Left colon (tissue), 2 donors: ENCODE results near the gene OSBPL5. TPM values are rescaled to one million over a fixed set of nuclear protein-coding genes. Genes with fewer than 3 reads are reported as not detected.
A peak's percentile ranks its signal among the peaks of the same experiment; 100 is the strongest.
"Not testable (repeated sequence)": the region's sequence is repeated elsewhere in the genome, so short reads cannot be mapped to it uniquely, and the experiment has no call there.

Experiments
- ATAC-seq: fragments of 200-7000 bp; cut with Tn5 transposase; one replicate; pipeline ENCODE4 v1.9.1; 2020; ENCODE audit warnings: mild to moderate bottlenecking, moderate library complexity
- DNase-seq, 2 donors: peaks; one replicate each; pipeline ENCODE4 v3.0.0-alpha.2; 2020
- intact Hi-C, 2 donors: fragments of 100-400 bp; cut with DNase I in 1 of 2; cut with micrococcal nuclease in 1 of 2; formaldehyde crosslinking; loops; one replicate each; pipeline versions ENCODE4 v1.11.2 to v1.14.0; 2022; cut with DNase I, micrococcal nuclease
- total RNA-seq, 2 donors: library from RNA; stranded (reverse); fragmentation: NEBNext Ultra II Directional; extraction: Animal tissue kit (Norgen Biotek cat#: 25700); gene quantifications; one replicate each; pipeline ENCODE4 v1.2.1, GENCODE V29; 2021
- donor health status: DM: no; HTN: no; CAD: no.
- donor health status: DM: yes; HTN: yes; CAD: no.

OSBPL5 gene
- total RNA-seq, 2 donors from 2014 or later: 36.8 to 48.7 TPM

DNA sequence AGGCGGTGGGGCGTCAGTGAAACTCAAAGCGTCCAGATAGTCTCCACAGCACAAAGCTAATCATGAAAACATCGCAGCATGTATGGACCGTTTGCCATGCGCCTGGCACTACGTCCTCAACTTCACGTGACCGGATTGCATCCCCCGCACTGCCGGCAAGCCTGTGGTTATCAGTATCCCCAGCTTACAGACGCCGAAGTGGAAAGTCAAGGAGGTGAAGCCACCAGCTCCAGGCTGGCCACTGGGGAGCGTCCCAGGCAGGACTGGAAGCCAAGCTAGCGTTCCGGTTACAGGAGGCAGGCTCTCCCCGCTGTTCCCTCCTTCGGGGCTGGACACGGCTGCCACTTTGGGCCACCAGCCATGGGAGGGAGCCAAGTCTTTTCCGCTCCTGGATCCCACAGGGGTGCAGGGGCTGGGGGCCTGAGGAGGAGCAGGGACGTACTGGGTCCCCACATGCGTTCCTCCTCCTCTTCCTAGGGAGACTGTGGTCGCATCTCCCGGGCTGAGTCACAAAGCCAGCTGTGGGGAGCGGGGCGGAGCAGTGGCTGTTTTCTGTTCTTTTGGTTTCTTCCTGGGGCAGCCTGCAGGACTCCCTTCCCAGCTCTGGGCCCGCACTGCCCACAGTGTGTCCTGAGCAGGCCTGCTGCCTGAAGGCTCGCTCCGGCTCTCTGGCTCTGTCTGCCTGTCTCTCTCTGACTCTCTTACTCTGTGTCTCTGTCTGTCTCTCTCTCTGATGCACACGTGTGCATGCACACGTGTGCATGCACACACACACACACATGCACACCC, 4.3 kb upstream of the OSBPL5 start:
- ATAC-seq (peak; percentile 7), DNase-seq (peak in 1 of 2 donors; percentile 29)
- intact Hi-C loops: no loop called here

DNA sequence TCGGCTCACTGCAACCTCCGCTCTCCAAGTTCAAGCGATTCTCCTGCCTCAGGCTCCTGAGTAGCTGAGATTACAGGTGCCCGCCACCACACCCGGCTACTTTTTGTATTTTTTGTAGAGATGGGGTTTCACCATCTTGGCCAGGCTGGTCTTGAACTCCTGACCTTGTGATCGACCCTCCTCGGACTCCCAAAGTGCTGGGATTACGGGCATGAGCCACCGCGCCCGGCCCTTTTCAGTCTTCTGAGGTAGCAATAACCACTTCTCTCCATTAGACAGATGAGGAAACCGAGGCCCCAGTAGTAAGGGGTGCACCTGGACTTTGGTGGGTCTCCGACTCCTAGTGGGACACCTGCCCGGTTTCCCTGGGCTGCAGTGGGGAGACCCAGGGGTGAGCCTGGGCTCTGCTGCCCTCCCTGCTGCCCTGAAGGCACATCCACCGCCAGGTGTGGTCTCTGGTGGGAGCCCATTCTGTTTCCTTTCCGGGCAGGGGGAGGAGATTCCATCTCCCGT, 3.7 kb upstream of the OSBPL5 start:
- ATAC-seq, intact Hi-C loops, DNase-seq: not testable (repeated sequence)

DNA sequence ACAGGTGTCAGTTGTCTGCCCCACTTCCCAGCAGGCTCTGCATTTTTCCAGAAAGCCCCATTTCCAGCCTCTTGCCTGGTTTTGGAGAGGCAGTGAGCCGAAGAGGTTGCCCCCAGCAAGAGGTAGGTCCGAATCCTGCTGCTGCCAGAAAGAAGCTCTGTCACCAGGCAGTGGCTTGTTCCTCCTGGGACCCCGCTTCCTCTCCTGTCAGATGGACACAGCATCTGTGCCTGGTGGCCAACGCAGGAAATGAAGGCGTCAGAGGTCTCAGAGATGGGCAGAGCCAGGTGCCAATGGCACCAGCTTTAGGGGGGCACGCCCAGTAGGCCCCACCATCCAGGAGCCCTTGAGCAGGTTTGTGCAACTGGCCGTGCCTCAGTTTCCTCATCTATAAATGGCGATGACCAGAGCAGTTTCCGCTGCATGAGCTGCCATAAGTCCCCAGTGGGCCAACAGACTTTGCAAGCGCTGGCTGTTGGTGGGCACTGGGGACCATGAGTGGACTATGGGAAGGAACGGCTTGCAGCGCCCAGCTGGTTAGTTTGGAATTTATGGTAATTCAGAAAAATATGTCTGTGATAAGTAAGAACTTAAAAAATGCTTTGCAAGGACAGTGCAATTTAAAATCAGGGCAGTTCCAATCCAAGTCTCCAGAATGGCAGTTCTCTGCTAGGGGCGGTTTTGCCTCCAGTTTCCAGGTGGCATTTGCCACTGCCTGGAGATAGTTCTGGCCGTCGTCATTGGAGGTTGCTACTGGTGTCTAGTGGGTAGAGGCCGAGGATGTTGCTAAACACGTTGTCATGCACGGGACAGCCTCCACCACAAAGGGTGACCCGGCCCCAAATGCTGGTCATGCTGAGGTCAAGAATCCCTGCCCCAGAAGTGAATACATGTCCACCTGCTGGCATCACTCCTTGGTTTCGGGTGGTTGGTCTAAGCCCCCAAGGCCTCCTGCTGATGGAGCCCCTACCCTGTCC, 2.3 kb upstream of the OSBPL5 start:
- ATAC-seq: no peak
- no peak for DNase-seq
- intact Hi-C loops: no loop called here

DNA sequence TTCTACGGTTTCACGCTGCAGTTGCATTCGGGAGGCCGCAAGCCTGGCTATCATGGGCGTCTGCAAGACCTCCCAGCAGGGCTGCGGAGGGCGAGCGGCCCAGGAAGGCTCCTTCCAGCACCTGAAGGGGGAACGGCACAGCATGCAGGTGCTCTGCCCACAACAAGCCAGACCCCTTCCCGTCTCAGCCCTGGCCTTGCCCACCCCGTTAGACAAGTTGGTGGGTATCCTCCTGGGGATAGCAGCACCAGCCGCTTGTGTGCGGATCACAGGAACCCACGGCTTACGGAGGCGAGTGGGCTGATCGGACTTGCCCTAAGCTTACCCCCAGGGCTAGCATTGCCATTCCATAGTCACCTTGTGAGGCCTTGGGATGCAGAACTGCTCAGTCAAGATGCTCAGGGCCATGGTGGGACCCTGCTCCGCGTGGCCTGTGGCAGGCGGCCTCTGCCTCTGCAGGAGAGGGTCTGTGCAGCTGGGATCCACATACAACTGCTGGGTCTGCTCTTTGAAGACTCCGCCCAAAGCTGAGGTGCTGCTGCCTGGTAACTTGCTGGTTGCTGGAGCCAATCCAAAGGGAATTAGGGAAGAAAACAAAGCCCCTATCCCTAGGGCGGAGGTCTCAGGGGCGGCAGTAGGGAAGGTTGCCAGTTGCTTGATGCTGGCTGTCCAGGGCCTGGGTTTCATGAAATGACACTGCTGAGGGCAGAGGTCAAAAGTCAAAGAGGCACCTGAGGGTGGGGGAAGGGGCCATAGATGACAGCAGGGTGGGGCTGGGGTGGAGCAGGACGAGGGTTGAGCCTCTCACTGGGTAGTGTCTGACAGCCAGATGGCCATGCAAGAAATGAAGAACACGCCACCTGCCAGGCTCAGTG, 1.4 kb upstream of the OSBPL5 start:
- ATAC-seq (peak; percentile 70), DNase-seq (peak in 1 of 2 donors; percentile 60)
- intact Hi-C loops: no loop called here

DNA sequence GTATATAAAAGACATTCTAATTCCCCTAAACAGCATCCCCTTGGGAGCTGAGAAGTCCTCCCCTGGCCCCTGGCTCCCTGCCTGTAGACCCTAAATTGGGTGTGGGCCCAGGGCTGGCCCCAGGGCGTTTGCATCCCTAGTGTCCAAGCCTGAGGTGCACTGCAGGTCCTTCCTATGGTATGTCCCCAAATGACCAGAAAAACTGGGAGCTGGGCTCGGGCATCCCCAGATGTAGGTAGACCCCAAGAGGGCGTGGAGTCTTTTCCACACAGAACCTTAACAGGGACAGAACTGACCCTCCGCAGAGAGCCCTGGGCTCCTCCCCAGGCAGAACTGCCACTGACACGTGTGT, 782 bp upstream of the OSBPL5 start:
- intact Hi-C loops: no loop called here
- ATAC-seq (no peak), DNase-seq (no peak)

DNA sequence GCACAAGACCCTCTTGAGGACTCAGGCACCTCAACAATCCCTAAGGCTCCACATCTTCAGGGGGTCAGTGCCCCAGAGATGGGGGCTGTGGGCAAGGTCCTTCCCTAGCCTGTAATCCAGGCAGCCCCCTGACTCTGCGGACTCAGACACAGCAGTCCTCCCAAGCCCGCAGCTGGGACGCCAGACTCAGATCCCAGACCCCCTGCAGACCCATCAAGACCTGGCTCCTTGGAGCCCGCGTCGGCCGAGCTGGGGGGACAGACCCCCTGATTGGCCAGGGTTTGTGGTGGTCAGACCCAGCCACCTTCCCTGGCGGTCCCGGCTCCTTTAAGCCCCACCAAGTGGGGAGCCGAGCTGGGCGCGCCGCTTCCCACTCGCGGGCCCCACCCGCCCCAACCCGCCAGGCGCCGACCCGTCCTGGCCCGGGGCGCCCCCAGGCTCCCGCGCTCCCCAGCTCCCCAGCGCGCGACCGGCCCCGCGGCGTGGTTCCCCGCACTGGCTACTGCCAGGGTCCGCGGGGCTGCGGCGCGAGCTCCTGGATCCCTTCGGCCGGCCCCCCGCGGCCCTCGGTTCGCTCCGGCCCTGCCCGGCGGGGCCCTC, 458 bp downstream of the OSBPL5 start:
- intact Hi-C loops: no loop called here

DNA sequence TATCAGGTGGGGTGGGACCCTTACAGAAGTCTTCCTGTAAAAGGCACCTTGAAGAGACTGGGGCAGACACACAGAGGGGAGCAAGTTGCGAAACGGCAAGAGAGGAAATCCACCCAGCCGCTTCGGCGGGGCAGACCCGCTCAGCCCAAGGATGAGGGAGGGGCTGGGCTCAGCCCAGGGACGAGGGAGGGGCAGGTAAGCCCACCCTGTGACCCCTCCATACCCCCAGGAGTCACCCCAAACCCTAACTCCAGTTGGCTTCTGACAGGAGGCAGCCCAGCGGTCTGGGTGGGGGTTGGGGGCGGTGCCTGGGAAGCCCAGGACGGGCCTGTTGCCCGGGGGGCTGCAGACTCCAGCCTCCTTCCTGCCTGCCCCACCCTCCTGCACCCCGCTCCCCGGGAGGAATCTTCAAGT, 965 bp downstream of the OSBPL5 start:
- intact Hi-C loops: no loop called here
- DNase-seq: no peak
- no peak for ATAC-seq

More for the DNA sequence above, 458 bp downstream of the OSBPL5 start:
- DNase-seq (peak in 1 of 2 donors; percentile 22), ATAC-seq (peak; percentile 22)

DNA sequence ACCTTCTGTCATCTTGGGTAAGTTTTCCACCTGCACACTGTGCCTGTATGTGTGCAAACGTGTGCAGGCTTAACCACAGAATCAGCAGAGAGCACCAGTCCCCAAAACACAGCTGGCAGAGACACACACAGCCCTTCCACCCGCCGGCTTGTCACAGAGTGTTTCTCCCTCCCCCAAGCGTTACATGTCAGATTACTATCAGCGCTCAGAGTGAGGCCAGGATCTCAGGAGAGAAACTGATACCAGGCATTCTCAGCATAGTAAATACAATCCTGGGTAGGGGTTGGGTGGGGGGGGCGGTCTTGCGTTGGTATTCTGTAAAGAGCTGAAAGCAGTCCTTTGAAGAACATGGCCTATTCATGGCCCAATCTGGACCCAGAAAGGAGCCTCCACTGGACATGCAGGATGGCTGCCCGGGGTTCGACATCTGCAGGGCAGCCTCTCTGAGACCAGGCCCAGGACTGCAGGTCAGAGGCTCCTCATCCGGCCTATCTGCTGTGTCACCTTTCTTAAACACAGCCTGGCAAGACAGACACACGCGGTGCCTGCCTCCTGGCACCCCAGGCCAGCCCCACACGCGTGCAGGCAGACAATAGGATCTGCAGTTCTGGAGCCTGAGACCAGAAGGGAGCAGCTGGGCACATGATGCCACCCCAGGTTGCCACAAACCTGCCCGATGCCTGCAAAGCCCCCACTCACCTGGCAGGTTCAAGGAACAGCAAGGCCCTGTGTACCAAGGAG, 1.7 kb downstream of the OSBPL5 start:
- DNase-seq (no peak), ATAC-seq (no peak)
- intact Hi-C loops: no loop called here

DNA sequence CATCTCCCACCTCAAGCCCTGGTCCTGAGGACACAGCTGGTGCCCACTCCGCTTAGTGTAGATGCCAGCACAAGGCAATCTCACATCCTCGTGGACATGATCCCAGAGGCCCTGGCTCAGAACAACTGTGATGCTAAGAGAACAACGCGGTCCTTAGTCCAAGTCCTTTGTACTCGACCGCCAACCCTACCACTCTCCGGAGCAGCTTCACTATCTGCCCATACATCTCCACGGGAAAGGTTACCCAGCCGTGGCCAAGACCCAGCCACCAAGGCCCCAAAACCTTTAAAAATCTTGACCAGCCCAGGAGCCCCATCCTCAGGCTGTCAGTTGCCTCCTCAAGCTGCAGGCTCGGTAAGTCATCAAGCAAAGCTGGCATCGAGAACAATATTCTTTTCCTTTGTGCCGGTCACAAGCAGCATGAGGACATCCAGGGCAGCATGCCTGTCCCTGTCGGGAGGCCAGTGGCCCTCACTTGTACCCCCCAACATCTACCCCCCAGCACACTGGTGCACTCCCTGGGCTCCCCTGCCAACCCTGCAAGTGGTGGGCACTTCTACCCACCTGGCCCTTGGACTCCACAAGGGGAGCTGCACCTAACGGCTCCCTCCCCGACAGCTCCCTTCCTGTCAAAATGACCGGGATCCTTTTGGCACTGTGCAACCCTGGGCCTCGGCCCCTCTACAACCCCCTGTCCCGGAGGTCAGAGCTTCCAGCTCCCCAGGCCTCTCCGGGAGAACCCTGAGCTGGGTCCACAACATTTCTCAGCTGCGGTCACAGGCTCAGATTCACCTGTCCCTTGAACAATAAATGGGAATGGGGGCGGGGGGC, 2.5 kb downstream of the OSBPL5 start:
- intact Hi-C loops: no loop called here
- ATAC-seq (no peak), DNase-seq (peak in 1 of 2 donors; percentile 23)

DNA sequence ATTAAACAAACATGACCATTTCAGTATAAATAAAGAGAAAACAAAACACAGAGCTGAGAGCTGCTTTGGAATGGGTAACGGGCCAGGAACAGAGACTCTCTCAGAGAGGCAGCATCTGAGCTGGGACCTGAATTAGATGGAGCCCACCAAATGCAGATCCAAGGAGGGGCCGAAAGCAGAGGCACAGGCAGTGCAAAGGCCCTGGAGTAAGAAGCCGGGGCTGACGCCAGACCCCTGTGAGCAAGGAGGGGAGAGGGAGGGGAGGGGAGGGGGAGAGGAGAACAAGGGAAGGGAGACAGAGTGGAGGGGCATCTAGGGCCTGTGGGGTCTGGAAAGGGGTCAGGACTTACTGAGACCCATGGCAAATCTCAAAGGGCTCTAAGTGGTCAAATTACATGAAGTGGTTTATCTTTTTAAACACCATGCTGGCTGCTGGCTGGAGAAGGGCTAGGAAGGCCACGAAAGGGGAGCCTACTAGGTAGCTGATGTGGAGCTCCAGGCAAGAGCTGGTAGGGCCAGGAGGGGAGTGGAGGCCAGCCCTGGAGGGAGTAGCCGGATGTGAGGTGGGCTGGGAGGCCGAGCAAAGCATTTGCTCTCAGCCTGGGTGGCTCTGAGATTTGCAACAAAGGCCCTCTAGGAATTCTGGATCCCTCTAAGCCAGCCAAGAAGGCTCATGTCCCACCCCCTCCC, 3.2 kb downstream of the OSBPL5 start:
- DNase-seq (peak in 1 of 2 donors; percentile 11), ATAC-seq (no peak)
- intact Hi-C loops: no loop called here

DNA sequence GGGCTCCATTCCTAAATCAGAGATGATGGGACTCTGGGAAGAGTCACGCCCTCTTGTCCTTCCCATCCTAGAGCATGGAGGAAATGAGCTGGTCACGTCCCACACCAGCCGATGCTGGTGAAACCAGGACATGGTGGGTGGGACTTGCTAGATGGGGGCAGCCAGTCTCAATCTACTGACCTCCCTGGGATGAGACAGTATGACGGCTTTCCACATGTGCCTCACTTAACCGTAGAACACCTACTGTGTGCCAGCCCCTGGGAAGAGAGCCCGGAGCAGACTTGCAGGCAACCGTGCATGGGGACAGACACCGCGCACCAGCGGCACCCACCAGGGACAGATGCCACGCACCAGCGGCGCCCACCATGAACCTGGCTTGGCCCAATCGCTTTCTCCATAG, 3.8 kb downstream of the OSBPL5 start:
- DNase-seq: peak in 1 of 2 donors; percentile 28
- no peak for ATAC-seq

DNA sequence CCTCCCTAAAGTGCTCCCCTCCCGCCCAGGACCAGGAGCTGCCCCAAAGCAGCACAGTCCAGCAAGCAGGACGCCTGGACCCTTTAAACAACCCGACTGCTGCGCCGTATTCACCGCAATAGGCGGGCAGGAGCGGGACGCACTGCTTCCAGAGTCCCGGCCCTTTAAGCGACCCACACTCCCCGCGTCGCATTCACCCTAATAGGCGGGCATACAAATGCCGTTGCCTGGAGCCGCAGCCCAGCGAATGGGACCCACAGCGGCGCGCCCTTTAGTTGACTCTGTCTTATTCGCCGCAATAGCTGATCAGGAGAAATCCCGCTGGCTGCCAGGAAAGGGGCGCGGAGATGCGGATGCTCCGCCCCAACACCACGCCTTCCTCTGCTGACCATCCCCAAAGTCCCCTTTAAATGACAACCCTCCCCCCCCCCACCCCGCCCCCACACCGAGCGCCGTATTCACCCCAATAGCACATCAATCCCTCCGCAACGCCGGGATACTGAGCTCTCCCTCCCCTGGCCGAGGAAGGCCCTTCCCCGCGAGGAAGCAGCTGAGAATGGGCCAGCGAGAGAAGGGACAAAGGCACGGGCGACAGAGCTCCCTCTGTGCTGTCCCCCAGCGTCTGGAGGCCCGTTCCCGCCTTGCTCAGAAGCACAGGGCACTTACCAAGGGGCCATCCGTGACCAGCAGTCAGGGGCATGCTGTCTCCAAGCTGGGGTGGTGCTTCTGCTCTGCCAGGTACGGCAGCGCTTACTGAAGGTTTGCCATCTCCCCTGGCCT, 4.7 kb downstream of the OSBPL5 start:
- intact Hi-C loops: no loop called here
- ATAC-seq (peak; percentile 82), DNase-seq (peak; percentile 87)

More for the DNA sequence above, 3.8 kb downstream of the OSBPL5 start:
- intact Hi-C loops: no loop called here

DNA sequence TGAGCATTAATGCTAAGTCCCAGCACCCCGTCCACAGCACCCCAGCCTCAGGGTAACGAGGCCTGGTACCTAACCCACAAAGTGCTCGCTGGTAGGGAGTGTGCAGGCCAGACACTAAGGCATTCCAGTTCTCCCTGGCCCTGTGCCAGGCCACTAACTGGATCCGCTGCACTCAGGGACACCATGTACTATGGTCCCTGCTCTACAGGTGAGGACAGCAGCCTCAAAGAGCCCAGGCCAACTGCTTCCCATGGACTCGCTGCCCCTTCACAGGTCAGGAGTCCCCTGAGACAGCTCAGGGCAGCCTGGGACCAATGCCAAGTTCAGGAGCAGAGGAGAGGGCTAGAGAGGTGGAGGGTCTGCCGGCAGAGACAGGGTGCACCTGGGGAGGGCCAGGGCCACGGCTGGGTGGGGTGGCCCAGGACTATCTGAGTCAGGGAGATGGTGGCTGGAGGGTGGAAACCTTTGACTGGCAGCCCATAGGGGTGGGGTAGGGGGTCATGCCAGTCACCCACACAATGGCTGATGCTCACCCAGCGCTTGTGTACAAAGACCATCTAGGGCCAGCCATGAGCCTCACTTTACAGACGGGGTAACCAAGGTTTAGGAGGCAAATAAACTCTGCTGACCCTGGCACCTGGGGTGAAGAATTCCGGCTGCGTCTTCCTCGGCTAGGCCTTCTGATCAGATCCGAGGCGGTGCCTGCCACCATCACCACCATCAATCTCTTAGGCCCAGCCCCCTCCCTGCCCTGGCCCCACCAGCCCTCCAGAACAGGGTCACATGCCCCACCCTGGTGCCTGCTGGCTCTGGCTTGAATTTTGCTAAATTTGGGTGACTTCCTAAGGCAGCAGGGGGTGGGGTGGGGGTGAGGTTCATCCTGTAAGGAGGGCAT, 5.6 kb downstream of the OSBPL5 start:
- DNase-seq: peak; percentile 62 to 72
- ATAC-seq: peak; percentile 26
- intact Hi-C loops: no loop called here

DNA sequence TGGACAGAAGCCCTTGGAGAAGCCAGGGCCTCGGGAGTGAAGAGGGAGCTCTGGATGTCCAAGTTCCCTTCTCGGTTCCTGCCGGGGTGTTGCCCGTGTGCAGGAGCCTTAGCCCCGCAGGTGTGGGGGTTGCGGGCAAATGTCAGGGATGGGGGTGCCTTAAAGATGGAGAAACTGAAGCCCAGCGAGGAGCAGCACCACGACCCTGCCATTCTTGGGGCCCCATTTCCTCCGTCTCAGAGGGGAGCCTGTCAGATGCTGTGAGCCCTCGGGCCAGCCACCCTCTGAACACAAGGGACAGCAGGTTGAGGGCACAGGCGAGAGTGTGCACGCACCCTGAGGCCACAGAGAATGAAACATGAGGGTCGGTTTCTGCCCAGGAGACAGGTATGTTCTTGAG, 6.3 kb downstream of the OSBPL5 start:
- ATAC-seq (no peak), DNase-seq (peak in 1 of 2 donors; percentile 3)
- intact Hi-C loops: no loop called here
